GM18951 (cell line): ENCODE results near the gene MACROD2.

ENCODE experiments used
- POLR2A ChIP-seq: IDR thresholded peaks from 4 replicates; pipeline ENCODE4 v1.6.1; 2011; ENCODE audit warnings: mild to moderate bottlenecking; ENCODE audit not compliant: insufficient read length, insufficient read depth; ENCODE audit errors: extremely low read depth
- in situ Hi-C: fragments of 300-500 bp; cut with MboI; formaldehyde crosslinking; loops from one replicate; pipeline ENCODE4 v1.12.0; 2022; ENCODE audit warnings: low sequenced_read_pairs, mixed read lengths, inconsistent platforms; ENCODE audit not compliant: unreplicated experiment

MACROD2 gene

GRCh38 chr20:15565786-15566185, 1570.5 kb downstream of the MACROD2 start:
- in situ Hi-C loops: no loop called here
- TF ChIP-seq POLR2A: no peak

- in situ Hi-C loops: no loop called here
- TF ChIP-seq POLR2A: no peak
Measured at GRCh38 chr20:15567219-15567618, 1571.9 kb downstream of the MACROD2 start.

- TF ChIP-seq POLR2A: no peak
- in situ Hi-C loops: no loop called here
Measured at GRCh38 chr20:15570156-15570555, 1574.8 kb downstream of the MACROD2 start.

GRCh38 chr20:15571056-15571455, 1575.7 kb downstream of the MACROD2 start:
- in situ Hi-C loops: no loop called here
- no peak for TF ChIP-seq POLR2A

- in situ Hi-C loops: no loop called here
- TF ChIP-seq POLR2A: no peak
Measured at GRCh38 chr20:15575255-15575654, 1579.9 kb downstream of the MACROD2 start.

DNA sequence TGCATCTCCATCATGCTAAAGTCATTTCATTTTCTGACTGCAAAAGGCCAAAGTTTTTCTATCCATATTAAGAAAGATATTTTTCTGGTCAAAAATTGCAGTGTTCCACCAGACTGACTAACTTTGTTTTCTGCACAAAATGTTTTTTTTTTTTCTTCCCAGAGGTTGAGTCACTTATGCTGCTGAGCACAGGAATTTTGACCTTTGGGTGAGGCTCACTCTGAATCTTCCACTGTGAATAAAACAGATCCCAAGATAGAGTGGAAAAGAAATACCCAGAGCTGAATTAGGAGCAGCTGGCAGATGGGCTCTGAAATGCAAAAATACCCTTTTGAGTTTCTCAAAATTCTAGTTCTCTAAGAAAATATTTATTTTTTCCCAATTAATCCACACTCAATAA, 1581.1 kb downstream of the MACROD2 start:
- in situ Hi-C loops: no loop called here
- TF ChIP-seq POLR2A: no peak

GRCh38 chr20:15578113-15578512, 1582.8 kb downstream of the MACROD2 start:
- no peak for TF ChIP-seq POLR2A
- in situ Hi-C loops: no loop called here

GRCh38 chr20:15579688-15580087, 1584.4 kb downstream of the MACROD2 start:
- TF ChIP-seq POLR2A: no peak
- in situ Hi-C loops: no loop called here

DNA sequence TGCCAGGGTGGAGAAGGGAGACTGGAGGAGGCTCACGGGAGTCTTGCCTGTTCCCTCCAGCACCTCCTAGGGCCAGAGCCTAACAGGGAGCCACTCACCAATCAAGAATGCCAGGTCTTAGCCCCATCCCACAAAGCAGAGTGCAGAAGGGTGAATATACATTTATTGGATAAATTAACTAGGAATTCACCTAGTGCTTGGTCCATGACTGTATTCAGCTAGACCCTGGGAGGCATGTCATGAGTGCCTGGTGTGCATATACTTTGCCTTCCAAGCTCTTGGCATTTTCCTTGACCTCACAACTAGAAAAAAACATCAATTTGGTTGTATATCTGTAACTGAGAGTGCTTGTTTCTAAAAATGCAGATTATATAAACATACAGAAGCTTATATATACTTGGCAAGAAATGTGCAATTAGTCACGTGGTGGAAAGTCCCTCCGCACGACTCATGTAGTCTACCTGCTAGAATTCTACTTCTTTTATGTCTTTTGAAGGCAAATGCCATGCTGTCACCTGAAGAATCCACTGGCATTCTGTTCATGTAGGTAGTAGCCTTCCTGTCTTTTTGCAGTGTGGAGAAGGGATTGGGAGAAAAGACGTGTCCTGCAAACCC, 1586.9 kb downstream of the MACROD2 start:
- in situ Hi-C loops: no loop called here
- no peak for TF ChIP-seq POLR2A

- in situ Hi-C loops: no loop called here
- no peak for TF ChIP-seq POLR2A
Measured at GRCh38 chr20:15584507-15584906, 1589.2 kb downstream of the MACROD2 start.

DNA sequence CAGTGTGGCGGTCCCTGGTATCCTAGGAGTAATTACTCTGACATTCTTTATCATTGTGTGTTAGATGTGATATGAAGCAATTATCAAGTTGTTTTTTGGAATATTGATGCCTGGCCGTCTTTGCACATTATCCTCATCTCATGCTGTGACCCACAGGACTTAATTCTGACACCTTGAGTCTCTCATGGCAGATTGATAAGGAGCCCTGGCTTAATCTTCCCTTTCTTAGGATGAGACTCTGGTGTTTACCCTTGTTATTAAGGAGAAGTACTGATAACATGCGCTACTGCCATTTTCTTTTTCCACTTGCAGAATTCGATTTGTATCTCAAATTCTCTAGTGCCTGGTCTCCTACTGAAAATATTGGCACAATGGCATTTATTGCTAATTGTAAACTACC, 1597.8 kb downstream of the MACROD2 start:
- no peak for TF ChIP-seq POLR2A
- in situ Hi-C loops: no loop called here

DNA sequence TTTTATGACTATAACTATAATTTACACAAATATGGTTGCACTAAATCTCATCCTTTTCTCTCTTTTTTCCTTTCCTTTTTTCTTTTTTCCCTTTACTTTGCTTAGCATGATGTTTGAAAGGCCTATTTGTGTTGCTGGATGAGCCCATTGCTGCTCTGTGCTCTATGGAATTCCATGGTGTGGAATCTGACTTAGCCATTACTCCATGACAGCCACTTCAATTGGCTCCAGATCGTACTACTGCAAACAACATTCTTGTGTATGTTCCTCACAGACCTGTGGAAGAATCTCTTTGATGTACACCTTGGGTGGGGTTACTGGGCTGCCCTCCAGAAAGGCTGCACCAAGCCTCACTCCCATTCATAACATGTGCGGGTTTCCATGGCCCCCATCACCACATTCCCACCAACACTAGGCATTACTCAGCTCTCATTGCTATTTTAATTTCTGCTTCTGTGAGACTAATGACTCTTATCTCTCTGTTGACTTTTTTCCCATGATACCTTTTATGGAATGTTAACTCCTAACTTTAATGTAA, 1598.9 kb downstream of the MACROD2 start:
- in situ Hi-C loops: no loop called here

DNA sequence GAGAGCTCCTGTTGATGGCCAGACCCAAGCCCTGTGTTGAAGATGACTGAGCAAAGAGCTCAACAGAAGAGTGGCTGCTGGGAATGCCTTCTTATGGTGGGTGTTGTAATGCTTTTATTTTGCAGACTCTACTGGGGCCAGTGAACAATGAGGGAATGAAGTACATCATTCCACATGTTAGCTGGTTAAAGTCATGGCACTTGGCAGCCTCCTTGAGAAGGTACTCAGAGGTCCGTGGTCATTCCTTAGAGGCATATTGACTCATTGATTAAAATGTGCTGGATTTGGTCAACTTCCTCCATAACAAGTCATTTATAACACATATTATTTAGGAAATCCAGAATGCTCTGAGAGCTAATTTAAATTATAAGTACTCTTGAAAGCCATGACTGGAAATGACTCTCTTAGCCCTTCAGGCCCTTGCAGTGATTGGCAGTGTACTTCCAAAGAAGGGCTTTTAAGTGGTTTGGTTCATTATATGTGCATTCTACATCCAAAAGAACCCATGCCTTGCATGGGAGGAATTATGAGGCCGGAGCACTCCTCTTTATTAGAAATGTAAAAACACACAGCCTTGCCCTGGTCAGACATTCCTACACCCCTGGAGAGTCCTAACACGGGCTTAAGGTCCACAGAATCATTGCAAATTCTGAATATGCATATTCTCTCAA, 1601.0 kb downstream of the MACROD2 start:
- no peak for TF ChIP-seq POLR2A
- in situ Hi-C loops: no loop called here

More for the DNA sequence above, 1598.9 kb downstream of the MACROD2 start:
- TF ChIP-seq POLR2A: no peak

DNA sequence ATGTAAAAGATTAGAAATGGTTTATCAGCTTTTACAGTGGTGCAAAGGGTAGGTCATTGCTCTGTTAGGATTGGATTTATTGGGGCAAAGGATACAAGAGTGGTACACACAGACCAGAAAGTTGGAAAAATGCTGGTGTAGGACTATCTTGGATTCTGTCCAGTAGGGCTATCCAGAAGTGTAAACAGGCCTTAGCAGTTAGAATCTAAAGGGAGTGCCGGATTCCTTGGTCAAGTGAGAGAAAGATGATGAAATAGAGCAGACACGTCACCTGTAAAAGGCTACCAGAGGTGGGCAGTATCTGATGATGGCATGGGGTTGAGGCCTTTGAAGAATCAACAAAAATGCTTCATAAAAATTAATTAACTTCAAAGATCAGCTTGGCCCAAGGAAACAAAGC, 1602.0 kb downstream of the MACROD2 start:
- in situ Hi-C loops: no loop called here
- TF ChIP-seq POLR2A: no peak
